Small intestine (tissue), 7 donors: ENCODE results near the gene CXXC5. TPM values are rescaled to one million over a fixed set of nuclear protein-coding genes. Genes with fewer than 3 reads are reported as not detected.

Experiments
- DNase-seq, 2 donors: peaks; one replicate each; pipeline versions ENCODE4 v3.0.0 to v3.0.0-alpha.2; 2013
- FAIRE-seq: peaks from 2 replicates; lab custom pipeline; 2012; peaks lifted over from hg19 to GRCh38; lab: Jason Lieb, UNC
- H3K27ac ChIP-seq, 3 donors: one replicate each; pipeline ENCODE4 v1.5.1; 2013; ENCODE audit warnings: low read length in 2 of 3, mild to moderate bottlenecking in 2 of 3, control low read depth in 1 of 3, inconsistent platforms in 1 of 3, low read depth in 1 of 3, moderate library complexity in 1 of 3
- H3K27me3 ChIP-seq, 3 donors: one replicate each; pipeline ENCODE4 v1.6.1; 2013; ENCODE audit warnings: low read length in 3 of 3, inconsistent platforms in 1 of 3; ENCODE audit not compliant: control insufficient read depth in 3 of 3, insufficient read depth in 3 of 3
- H3K36me3 ChIP-seq, 3 donors: one replicate each; pipeline ENCODE4 v1.6.1; 2013; ENCODE audit warnings: low read length in 3 of 3, inconsistent platforms in 1 of 3, low read depth in 1 of 3, mild to moderate bottlenecking in 1 of 3, moderate library complexity in 1 of 3; ENCODE audit not compliant: control insufficient read depth in 3 of 3, insufficient read depth in 2 of 3
- H3K4me1 ChIP-seq, 3 donors: one replicate each; pipeline ENCODE4 v1.6.1; 2013; ENCODE audit warnings: low read length in 2 of 3, inconsistent platforms in 1 of 3, low read depth in 1 of 3, mild to moderate bottlenecking in 1 of 3, moderate library complexity in 1 of 3; ENCODE audit not compliant: control insufficient read depth in 3 of 3, insufficient read depth in 2 of 3
- H3K4me3 ChIP-seq, 3 donors: one replicate each; pipeline ENCODE4 v1.5.1; 2013; ENCODE audit warnings: low read length in 3 of 3, control low read depth in 1 of 3, inconsistent platforms in 1 of 3, low read depth in 1 of 3, mild to moderate bottlenecking in 1 of 3, moderate library complexity in 1 of 3
- H3K9me3 ChIP-seq, 2 donors: one replicate each; pipeline ENCODE4 v1.6.1; 2013; ENCODE audit warnings: low read depth in 1 of 2, low read length in 1 of 2; ENCODE audit not compliant: control insufficient read depth in 2 of 2, insufficient read depth in 1 of 2
- WGBS, 3 donors: extraction: QIAGEN DNeasy Blood & Tissue Kit; methylation state at CpG; one replicate each; pipeline ENCODE4 v1.1.7; 2013; 5-methylcytosine and 5-hydroxymethylcytosine counted together
- polyA plus RNA-seq, 4 donors: library from polyadenylated mRNA; stranded (reverse) in 3 of 4; unstranded in 1 of 4; fragments of 200-250 nt in 3 of 4; fragments of 120-200 nt in 1 of 4; gene quantifications; one replicate each; pipeline versions ENCODE4 v1.2.1 to v1.2.3, GENCODE V29; 2013
- donor health status: healthy with polysubstance abuse.
- donor health status: control.
- donor health status: control.
- donor health status: Bipolar disorder and iron deficiency.
- donor health status: healthy.

CXXC5 gene
- polyA plus RNA-seq, 4 donors: 3.8 to 89.4 (median 18.2) TPM

DNA sequence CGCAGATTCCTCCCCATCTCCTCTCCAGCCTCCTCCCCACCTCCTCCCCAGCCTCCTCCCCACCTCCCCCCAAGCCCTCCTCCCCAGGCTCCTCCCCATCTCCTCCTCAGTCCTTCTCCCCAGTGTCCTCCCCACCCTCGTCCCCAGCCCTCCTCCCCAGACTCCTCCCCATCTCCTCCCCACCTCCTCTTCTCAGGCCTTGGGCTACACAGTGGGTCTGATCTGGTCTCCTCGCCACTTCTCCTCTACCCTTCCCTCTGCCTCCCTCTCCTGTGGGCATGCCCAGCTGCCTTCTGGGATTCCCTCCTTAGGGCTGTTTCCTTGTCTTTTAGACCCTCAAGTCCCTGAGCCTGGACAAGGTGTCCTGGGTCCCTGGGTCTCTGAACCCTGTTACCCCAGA lies 28.3 kb downstream of the CXXC5 start:
- Histone ChIP-seq H3K36me3 (peaks cover 0 to 84% (median 2%) of the 10 kb centered on the region in 3 donors), H3K27me3 (no peaks in the 10 kb centered on the region), H3K9me3 (no peaks in the 10 kb centered on the region), H3K4me1 (peaks cover 0 to 30% (median 0%) of the 10 kb centered on the region in 3 donors), H3K4me3 (no peak overlapping the region), H3K27ac (peak overlapping the region in 2 of 3 donors; percentile 22 to 24)
- FAIRE-seq: no peak
- WGBS, 3 donors: 73 to 85% (median 79%) methylated on average over 3 of the region's 3 CpGs
- DNase-seq: no peak

DNA sequence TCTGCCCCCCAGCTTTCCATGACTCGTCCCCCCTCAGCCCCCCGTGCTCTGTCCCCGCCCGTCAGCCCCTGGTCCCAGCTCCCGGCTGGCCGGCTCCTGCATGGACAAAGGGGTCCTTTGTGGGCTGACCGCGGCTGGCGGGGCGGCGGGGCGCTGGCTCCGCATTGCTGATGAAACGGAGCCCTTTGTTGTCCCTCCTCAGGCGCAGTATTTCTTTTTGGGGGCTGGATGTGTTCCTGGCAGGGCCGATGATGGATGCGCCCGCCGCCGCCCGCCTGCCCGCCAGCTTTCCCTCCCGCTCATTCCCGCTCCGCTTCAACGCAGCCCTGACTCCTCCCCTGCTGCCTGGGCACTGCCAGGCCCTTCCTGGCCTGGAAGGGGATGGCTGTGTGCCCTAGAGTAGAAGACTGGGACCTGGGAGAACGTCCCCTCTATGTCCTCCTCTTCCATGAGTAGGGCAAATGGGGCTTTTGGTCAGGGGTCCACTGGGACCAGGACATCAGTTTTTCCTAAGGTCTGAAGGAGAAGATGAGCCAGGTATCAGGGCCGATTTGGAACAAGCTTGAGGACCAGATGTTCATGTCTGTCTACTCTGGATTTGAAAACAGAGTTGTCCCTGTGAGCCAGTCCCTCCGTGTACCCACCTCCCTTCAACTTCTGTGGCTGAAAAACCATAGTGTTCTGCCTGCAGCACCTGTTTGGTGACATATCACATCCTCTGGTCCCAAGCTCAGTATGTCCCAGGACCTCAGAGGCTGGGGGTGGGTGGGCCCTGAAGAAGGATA lies 29.0 kb downstream of the CXXC5 start:
- peaks cover 0 to 87% (median 2%) of the 10 kb centered on the region in 3 donors for H3K36me3 ChIP-seq
- H3K4me3 ChIP-seq: no peak overlapping the region
- H3K9me3 ChIP-seq: no peaks in the 10 kb centered on the region
- peak overlapping the region in 1 of 3 donors; percentile 51 for H3K27ac ChIP-seq
- no peak for DNase-seq
- 79 to 85% (median 80%) methylated on average over 29 of the region's 29 CpGs for WGBS, 3 donors
- no peaks in the 10 kb centered on the region for H3K27me3 ChIP-seq
- no peak for FAIRE-seq
- H3K4me1 ChIP-seq: peaks cover 0 to 26% (median 0%) of the 10 kb centered on the region in 3 donors

DNA sequence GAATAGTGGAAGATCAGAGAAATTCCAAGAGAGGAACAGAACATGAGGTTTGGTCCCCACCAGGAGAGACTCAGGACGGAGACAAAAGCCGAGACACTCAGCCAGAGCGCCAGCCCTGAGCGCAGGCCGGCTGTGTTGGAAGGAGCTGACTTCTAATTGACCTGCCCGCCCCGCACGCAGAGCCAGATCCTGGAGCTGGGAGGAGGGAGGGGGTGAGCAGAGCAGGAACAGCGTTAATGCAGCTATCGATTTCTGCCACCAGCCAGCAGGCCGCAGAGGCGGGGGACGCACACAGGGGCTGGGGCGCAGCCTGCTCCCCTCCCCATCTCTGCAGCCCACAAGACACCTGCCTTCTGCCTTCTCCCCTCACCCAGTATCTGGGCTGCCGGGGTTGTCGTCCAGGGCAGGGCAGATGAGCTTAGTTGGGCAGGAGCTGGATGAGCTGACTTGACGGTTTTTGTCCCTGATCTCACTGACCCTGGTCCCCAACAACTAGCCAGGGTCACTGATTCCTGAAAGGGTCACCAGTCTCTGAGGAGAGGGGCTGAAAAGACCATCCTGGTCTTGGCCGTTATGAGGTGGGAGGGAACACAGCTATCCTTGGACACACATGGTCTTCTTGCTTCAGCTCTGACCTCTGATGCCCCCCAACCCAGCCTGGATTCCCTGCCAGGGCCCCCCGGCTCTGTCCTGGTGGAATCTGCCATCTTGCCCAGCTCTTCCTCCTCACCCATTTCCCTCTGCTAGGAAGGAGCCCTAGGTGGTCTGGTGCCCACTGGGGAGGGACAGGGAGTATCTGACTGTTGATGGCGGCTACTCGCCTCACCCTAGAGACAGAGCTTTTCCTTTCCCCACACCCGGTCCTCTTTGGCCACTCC lies 29.8 kb downstream of the CXXC5 start:
- no peak overlapping the region for H3K4me3 ChIP-seq
- peaks cover 0 to 26% (median 0%) of the 10 kb centered on the region in 3 donors for H3K4me1 ChIP-seq
- no peak for FAIRE-seq
- DNase-seq: no peak
- 65 to 88% (median 77%) methylated on average over 22 of the region's 22 CpGs for WGBS, 3 donors
- no peaks in the 10 kb centered on the region for H3K9me3 ChIP-seq
- peak overlapping the region in 2 of 3 donors; percentile 1 to 51 for H3K27ac ChIP-seq
- H3K36me3 ChIP-seq: peaks cover 0 to 86% (median 2%) of the 10 kb centered on the region in 3 donors
- H3K27me3 ChIP-seq: no peaks in the 10 kb centered on the region

DNA sequence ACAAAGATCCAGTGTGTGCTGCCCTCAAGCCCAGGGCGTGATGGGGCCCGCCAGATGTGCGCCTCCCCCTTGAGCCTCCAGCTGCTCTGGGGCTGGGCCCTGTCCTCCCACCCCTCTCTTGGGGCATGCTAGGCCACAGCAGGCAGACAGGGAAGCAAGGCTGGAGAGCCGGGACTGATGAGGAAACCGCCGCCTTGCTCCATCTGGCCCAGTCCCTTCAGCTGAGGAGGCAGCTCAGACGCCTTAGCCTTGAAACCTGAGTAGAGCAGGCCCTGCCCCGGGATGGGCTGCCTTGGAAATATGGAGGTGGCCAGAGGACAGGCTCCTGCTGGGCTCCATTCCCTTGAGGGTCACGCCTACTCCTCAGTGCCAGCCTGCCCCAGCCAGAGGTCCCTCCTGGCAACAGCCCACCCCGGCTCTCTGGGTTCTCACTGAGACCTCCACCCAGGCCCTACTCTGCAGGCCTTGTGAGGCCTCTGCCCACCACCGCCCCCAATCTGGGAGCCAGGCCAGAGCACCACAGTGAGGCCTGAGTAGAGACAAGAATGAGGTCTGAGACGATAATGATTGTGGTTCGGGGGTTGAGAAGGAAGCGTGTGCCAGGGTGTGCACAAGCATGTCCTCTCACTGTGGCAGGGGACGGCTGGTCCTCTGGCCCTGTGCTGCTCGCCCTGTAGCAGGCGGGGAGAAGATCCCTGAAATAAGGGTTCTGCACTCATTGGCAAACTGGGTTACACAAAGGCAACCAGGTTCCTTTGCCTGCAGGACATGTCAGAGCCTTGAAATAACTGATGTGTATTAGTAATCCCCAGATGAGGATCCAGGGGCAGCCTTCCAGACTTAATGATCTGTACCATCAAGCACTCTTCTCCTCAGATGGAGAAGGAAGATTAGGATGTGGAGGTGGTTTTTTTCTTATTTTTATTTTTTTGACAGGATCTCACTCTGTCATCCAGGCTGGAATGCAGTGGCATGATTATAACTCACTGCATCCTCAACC lies 30.9 kb downstream of the CXXC5 start:
- H3K4me1 ChIP-seq: peaks cover 0 to 22% (median 0%) of the 10 kb centered on the region in 3 donors
- peak overlapping the region in 1 of 3 donors; percentile 28 for H3K27ac ChIP-seq
- FAIRE-seq (no peak), DNase-seq (no peak)
- H3K9me3 ChIP-seq: no peaks in the 10 kb centered on the region
- no peaks in the 10 kb centered on the region for H3K27me3 ChIP-seq
- H3K36me3 ChIP-seq: peaks cover 0 to 89% (median 2%) of the 10 kb centered on the region in 3 donors
- no peak overlapping the region for H3K4me3 ChIP-seq
- WGBS, 3 donors: 79 to 86% (median 84%) methylated on average over 13 to 17 of the region's 17 CpGs

DNA sequence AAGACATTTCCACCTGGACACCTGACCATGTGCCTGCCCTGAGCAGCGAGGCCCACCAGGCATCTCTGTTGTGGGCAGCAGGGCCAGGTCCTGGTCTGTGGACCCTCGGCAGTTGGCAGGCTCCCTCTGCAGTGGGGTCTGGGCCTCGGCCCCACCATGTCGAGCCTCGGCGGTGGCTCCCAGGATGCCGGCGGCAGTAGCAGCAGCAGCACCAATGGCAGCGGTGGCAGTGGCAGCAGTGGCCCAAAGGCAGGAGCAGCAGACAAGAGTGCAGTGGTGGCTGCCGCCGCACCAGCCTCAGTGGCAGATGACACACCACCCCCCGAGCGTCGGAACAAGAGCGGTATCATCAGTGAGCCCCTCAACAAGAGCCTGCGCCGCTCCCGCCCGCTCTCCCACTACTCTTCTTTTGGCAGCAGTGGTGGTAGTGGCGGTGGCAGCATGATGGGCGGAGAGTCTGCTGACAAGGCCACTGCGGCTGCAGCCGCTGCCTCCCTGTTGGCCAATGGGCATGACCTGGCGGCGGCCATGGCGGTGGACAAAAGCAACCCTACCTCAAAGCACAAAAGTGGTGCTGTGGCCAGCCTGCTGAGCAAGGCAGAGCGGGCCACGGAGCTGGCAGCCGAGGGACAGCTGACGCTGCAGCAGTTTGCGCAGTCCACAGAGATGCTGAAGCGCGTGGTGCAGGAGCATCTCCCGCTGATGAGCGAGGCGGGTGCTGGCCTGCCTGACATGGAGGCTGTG lies 32.4 kb downstream of the CXXC5 start:
- 93 to 97% (median 94%) methylated on average over 32 to 36 of the region's 36 CpGs for WGBS, 3 donors
- no peaks in the 10 kb centered on the region for H3K9me3 ChIP-seq
- peaks cover 0 to 90% (median 2%) of the 10 kb centered on the region in 3 donors for H3K36me3 ChIP-seq
- H3K27me3 ChIP-seq: no peaks in the 10 kb centered on the region
- no peak overlapping the region for H3K27ac ChIP-seq
- H3K4me3 ChIP-seq: no peak overlapping the region
- DNase-seq (no peak), FAIRE-seq (no peak)
- H3K4me1 ChIP-seq: peaks cover 0 to 12% (median 0%) of the 10 kb centered on the region in 3 donors

DNA sequence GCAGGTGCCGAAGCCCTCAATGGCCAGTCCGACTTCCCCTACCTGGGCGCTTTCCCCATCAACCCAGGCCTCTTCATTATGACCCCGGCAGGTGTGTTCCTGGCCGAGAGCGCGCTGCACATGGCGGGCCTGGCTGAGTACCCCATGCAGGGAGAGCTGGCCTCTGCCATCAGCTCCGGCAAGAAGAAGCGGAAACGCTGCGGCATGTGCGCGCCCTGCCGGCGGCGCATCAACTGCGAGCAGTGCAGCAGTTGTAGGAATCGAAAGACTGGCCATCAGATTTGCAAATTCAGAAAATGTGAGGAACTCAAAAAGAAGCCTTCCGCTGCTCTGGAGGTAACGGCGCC lies 32.9 kb downstream of the CXXC5 start:
- DNase-seq (no peak), FAIRE-seq (no peak)
- Histone ChIP-seq H3K27ac (no peak overlapping the region), H3K4me3 (no peak overlapping the region), H3K9me3 (no peaks in the 10 kb centered on the region), H3K27me3 (no peaks in the 10 kb centered on the region), H3K36me3 (peaks cover 0 to 91% (median 2%) of the 10 kb centered on the region in 3 donors), H3K4me1 (peaks cover 0 to 12% (median 0%) of the 10 kb centered on the region in 3 donors)
- 96 to 98% (median 96%) methylated on average over 22 of the region's 22 CpGs for WGBS, 3 donors

DNA sequence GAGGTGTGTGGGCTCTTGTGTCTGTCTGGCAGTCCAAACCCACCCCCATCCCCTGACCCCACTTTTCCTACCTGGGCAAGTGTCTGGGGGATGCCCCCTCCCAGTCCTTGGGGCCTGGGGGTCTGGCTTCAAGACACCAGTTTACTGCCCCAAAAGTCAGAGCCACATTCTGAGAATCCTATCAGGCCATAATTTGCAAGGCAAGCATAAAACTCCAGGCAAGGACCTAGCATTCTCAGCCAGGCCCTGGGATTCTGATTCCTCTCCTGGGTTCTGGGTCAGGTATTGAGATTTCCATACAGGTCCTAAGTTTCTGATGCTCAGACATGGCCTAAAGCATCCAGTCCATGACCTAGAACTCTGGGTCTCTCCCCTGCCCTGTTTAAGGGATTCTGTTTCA lies 33.3 kb downstream of the CXXC5 start:
- Histone ChIP-seq H3K27ac (no peak overlapping the region), H3K36me3 (peaks cover 0 to 92% (median 2%) of the 10 kb centered on the region in 3 donors), H3K27me3 (no peaks in the 10 kb centered on the region), H3K4me1 (peaks cover 0 to 12% (median 0%) of the 10 kb centered on the region in 3 donors), H3K9me3 (no peaks in the 10 kb centered on the region), H3K4me3 (no peak overlapping the region)
- DNase-seq: no peak
- no peak for FAIRE-seq
